Epidermal melanocyte (primary cell): ENCODE results near the gene ADGRL3.

Experiments
- DNase-seq: peaks from one replicate; pipeline ENCODE4 v3.0.0; 2011; ENCODE audit warnings: low spot score; ENCODE audit not compliant: insufficient read length

The ADGRL3 gene

DNA sequence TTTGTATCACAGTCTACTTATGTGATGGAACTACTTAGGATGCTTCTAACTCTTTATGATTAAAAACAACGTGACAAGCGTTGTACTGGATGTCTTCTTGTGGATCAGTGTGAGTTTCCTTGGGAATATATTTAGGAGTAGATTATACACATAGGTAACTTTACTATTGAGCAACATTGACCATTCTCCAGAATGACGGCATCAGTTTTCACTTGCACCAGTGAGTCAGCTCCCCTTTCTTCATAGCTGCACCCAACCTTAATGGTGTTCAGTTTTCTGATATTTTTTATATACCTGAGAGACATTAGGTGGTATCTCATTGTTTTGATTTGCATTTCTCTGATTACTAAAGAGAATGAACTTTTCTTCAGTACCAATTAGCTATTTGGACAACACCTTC is 343.9 kb downstream of the ADGRL3 start:
- no peak for DNase-seq

- no peak for DNase-seq
These were observed 345.9 kb downstream of the ADGRL3 start for GRCh38 chr4:61545902-61546480.

DNA sequence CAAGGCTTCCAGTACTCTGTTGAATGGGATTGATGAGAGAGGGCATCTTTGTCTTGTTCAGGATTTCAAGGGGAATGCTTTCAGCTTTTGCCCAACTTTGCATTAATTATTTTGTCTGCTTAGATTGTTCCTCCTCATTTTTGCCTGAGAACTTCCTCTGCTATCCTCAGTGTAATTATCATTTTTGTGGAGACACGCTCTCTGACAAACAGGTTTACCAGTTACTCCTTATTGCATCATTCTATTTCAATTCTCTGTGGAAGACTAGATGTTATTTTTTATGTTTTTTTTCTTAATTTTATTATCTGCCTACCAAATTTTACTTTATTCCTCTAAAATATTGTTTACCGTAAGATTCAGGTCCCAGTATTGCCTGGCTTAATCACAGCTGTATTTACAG is 349.2 kb downstream of the ADGRL3 start:
- DNase-seq, result no peak

DNA sequence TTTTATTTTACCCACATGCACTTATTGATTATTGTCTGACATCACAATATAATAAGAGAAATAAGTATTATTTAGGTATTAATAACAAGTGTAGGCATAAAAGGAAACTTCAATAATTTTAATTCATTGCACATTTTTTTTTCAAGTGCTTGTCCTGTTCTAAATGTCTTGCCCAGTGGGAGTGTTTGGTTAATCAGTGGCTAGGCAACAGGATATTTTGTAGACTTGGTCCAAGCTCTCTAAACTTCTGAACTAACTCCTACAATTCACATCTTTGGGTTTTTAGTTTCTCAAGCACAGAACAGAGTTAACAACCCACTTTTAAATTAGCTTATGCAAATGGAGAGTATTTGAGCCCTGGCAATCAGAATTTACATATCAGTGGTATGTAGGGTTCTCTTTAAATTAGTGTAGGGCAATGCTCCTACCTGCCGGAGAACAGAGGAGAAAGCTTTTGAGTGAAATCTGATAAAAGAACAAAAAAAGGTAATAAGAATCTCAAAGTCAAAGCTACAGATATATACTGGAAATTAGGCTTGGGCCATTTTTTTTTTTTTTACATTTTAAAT is 353.5 kb downstream of the ADGRL3 start:
- DNase-seq, result no peak

DNA sequence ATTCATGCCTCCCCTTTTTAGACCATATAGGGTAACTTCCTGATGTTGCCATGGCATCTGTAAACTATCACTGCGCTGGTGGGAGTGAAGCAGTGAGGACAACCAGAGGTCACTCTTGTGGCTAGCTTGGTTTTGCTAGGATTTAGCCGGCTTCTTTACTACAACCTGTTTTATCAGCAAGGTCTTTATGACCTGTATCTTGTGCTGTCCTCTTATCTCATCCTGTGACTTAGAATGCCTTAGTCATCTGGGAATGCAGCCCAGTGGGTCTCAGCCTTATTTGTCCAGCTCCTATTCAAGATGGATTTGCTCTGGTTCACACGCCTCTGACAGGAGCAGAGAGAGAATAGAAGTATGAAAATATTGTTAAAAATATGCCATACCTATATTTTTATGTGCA is 355.7 kb downstream of the ADGRL3 start:
- no peak for DNase-seq

DNA sequence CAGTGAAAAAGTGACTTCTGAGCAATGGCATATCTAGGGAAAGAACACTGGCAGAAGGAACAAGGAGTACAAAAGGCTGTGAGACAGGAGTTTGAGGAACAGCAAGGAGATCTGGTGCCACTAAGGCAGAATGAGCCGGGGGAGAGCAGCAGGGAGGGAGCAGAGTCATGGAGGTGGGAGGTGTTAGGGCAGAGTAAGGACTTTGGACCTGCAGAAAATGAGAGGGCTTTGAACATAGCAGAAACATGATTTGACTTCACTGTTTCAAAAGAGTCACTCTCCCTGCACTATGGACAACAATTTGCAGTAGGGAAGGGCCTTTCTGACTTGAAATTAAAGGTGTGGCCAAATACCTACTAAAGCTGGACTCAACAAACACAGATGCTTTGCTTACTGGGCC is 356.2 kb downstream of the ADGRL3 start:
- DNase-seq, result no peak

- no peak for DNase-seq
These were observed 359.3 kb downstream of the ADGRL3 start for GRCh38 chr4:61559396-61559795.

DNA sequence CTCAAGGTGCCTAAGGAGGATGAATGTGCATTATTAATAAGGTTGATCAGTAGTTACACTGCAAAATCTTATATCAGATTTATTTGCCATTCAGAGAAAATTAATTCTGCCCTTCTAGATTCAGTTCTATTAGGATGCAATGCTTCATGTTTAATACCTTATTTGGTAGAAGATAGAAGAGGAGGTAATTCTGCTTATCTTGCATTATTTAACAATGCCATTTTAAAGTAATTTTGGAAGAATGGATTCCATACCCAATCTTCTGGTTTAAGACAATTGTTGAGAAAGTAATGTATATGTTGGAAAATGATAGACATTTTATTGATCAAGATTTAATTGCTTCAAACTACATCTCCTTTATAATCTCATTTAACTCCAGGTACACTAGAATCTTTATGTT is 360.9 kb downstream of the ADGRL3 start:
- no peak for DNase-seq

DNA sequence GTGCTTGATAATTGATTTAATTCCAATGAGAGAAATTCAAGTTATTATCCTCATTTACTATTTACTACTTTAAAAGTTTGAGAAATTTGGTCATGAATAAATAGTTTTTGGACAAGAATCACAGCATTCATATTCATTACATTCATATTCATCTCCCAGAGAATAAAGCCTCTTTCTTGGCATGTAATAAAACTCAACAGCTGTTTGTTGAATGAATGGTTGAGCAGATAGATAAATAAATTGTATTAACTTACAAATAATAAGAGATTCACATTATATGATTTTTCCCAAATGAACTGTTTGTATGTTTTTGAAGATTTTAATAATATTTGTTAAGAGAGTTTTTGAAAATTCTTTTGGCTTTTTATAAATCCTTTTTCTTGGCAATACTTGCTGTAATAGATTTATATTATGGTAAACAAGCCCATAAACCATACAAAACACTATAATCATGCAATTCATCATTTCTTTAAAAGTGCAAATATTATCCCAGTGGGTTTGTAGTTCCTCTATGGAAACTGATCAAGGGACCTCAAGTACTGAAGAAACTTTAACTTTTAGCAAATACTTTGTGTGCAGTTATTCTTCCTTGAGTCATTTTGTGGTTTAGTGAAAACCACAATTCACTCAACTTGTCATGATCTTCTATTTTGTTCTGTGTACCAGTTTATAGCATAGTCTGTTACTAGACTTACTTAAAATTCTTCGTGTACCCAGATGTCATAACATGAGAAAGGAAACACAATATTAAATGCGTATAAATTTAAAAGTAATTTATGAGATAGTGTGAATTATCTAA is 371.8 kb downstream of the ADGRL3 start:
- DNase-seq, result no peak

DNA sequence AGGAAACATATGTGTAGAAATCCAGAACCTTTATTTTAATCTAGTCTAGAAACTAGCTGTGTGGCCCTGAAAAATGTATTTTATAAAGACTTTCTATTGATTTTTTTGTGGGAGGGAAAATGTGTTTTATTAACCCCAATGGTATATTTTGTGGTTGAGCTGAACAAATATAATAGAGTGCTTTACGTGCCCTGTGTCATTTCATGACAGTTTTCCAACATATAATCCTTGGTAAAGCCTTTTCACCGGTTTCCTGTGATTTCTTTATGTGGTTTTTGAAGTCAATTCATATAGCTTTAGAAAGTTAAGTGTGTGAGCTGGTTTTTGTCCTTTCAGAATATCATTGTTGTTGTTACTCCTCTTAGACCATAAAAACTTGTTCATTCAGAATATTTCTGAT is 375.7 kb downstream of the ADGRL3 start:
- no peak for DNase-seq

GRCh38 chr4:61579786-61580185 is 379.7 kb downstream of the ADGRL3 start:
- no peak for DNase-seq

GRCh38 chr4:61580721-61581377 is 380.7 kb downstream of the ADGRL3 start:
- no peak for DNase-seq

DNA sequence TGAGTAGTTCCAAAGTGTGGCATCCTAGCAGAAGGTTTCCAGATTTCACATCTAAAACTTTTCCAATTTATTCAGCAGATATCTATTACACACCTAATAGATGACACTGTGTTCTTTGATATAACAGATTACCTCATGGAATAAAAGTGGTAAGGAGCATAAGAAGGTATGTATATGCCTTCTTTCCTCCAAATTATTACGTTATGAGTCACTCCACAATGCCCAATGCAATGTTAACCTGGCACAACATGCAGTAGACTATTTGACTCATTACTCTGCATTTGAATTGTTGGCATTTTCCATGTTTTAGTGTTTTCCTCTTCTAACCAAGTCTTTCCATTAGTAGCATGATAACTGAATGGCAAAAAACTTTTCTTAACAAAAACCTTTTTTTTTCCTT is 383.6 kb downstream of the ADGRL3 start:
- DNase-seq, result no peak

DNA sequence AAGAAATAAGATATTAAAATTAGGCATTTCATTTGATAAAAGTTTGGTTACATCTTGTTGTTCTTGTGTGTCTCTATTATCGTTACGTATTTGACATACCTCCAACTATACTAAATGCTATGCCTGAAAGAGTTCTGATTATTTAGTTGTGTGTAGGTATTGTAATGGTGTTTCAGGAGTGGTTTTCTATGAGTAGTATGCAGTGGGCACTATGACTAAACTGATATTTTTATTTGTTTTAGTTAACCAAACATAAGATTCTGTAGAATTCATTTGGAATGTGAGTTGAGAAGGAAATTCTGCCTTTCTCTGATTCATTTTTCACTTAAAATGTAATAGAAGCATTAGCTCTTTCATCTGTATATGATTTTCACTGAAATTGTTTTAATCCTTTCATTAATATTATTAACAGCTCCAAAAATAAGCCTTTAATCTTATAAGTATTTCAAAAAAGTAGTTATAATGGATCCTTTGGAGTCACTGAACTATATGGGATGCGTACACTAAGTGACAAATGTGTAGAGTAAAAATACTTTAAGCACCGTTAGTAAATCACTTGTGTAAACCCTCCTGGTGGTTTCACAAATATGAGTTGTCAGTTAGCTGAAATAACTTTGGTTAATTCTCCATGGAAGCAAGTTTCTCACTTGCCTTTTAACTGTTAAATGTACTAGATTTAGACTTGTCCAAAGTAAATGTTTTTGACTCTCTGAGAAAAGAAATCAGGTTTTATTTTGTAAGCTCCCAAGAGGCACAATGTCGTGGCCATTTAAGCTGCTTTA is 388.7 kb downstream of the ADGRL3 start:
- DNase-seq, result no peak

GRCh38 chr4:61590881-61591280 is 390.8 kb downstream of the ADGRL3 start:
- no peak for DNase-seq

- no peak for DNase-seq
These were observed 396.6 kb downstream of the ADGRL3 start for GRCh38 chr4:61596606-61597340.

- no peak for DNase-seq
These were observed 403.0 kb downstream of the ADGRL3 start for GRCh38 chr4:61603086-61603485.

- DNase-seq, result no peak
These were observed 403.9 kb downstream of the ADGRL3 start for GRCh38 chr4:61604054-61604453.

DNA sequence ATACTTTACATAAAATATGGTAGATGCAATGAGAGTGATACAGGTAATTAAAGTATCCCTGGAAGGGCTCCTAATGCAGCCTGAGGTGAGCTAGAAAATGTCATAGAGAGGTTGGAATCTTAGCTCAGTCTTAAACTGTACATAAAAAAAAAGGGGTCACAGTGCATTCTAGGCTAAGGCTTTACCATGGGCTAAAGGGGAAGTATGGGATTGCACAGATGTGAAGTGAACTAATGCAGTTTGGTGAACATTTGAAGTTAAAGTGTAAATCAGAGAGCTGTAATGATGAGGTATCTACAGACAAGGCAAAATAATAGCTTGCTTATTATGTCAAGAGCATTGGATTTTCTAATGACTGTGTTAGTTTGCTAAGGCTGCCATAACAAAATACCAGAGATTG is 405.9 kb downstream of the ADGRL3 start:
- no peak for DNase-seq

DNA sequence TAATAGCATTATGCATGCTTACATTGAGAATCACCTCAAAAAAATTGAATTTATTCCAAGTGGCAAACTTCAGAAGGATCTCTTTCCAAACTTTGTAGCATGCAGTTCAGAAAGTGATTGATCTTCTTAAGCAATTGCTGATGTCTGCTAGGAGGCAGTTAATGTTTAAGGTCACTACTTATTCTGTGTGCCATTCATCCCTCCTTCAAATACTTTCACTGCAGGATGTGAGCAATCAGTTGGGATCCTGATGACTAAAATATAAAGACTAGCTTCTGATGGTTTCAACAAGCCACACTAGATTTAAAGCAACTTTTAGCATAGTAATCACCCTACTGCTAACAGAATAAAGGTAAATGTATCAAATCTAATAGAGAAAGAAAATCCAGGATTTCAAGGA is 414.1 kb downstream of the ADGRL3 start:
- no peak for DNase-seq

DNA sequence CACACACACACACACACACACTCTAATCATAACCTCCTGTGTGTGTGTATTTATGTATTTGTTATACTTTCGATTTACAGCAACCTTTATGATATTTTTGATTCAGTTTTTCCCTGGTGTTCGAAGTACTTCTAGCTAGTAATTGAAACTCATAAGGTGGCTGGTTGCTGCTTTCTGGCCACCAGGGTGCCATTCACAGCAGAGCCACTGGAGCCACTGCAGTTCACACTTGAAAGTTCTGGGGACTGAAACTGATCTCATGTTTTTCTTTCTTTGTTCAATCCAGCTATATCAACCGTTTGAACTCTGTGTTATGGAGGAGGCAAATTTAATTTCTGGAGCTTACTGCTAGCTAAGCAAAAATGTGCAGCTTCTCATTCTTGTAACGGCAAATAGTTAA is 419.4 kb downstream of the ADGRL3 start:
- DNase-seq, result no peak
